GM12872 (cell line): Measurements from ENCODE around the gene BDH1.

ENCODE experiments used
- CTCF ChIP-seq: IDR thresholded peaks from 3 replicates; pipeline ENCODE4 v1.5.1; 2011; ENCODE audit warnings: low read depth, mild to moderate bottlenecking, low read length, moderate library complexity; ENCODE audit not compliant: insufficient read depth

Gene BDH1

DNA sequence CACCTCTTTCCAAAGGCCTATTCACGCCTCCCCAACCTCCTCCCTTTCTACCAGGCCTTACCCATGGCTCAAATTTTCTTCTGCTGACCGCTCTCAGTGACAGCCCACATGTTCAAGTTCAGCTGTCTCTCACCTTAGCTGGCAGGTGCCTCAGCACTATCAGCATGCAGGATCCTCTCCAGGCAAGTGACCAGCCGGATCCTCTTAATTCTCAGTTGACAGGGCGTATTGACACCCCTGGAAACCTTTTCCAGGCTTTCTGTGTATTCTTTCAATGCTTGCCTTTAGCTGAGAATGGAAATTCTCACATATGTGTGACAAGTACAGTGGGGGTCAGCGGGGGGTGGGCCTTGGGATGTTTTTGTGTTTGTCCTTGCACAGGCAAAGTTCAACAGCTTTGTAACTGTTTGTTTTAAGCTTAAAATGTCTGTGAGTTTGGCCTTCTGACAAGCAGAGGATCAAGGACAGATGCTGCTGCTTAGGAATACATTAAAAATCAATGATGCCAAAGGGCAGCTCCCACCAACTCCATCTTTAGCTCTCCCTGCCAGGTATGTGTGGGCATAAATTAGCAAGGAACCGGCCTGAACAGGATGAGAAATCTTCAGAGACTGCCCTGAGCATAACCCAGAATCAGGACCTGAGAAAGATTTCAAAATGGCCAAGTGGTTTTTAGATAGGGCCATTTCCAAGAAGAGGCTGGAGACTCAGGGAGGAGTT, 17.4 kb upstream of the BDH1 start:
- TF ChIP-seq CTCF, result no peak

DNA sequence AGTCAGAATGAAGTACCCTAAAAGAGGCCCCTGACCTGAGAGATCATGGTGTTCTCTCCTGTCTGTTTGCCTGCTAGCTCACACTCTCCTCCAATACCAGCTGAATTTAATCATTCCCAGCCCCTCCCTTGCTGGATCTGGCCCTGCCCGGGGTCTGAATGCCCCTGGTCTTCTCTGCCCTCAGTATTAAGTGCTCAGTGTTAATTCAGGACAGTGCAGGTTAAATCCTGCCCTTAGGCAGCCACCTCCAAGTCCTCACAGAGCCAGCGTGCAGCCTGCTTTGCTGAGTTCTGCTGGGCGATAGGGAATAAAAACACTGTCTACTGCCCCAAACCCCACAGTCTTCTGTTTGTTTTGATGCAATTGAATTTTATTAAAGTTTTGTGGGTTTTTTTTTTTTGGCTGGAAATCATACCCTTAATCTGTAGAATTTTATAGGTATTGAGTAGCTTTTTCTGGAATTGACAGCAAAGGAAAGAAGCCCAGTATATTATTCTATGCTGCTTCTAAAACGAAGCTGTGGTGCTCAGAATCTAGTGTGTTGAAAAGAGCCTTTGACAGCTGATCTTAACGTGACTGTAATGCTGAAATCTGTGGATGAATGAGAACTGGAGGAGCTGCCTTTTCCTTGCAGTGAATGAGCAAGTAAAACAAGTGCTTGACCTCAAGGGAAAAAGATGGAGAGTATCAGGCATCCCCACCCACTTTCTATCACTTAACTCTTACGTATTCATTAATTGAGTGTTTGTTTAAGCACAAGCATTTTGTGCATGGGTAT, 12.3 kb upstream of the BDH1 start:
- no peak for TF ChIP-seq CTCF

- no peak for TF ChIP-seq CTCF
Observed at GRCh38 chr3:197564097-197564843, 8.5 kb upstream of the BDH1 start.

DNA sequence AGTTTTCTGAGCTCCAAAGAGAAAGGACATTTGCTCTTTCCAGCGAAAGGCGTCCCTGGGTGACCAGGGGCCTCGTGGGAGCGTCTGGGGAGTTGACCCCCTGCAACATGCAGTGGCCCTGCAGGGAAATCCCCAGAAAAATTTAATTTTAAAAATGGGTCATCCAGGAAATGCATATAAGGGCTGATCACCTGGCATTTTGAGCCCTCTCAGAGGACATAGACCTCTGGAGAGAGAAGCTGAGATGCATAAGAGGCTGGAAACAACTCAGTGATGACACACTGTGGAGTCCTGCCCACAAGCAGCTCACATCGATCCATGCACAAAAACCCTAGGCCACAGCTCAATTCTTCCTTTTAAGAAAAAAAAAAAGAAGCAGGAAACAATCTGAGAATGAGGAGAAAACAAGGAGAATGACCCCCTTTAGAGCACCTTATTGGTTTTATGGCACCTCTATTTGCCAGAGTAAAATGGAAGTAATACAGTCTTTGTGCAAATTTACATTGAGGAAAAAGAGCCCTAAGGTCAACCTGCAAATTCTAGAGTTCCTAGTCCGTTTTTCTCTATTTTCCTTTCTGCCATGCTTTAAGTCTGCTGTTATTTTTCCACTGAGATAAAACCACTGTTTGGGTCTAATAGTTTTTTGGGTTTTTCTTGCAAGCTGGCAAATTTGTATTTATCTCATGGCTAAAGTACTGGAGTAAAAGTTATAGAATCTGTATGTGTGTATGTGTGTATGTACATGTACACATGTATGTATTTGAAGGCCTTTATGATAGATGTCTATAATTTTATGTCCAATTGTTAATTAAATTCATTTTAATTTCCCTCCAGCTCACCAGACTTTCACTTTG, 6.9 kb upstream of the BDH1 start:
- TF ChIP-seq CTCF, result no peak

GRCh38 chr3:197561926-197562325, 6.2 kb upstream of the BDH1 start:
- TF ChIP-seq CTCF, result no peak

DNA sequence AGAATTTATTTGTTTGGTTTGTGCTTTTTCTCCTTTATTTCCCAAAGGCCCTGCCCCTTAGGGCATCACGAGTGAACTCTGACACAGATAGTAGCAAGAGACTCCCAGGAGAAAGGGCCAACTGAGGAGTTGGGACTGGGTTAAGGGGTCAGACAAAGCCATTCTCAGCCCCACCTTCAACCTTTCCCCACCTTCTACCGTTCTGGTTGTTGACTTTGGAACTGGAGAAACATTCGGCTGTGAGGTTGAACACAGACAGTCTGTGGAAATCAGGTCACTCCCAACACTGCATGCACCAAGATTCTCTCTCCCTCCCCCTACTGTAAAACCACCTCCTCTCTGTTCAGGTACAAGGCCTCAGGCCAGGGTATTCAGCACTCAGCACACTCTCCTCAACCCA, 3.9 kb upstream of the BDH1 start:
- TF ChIP-seq CTCF, result no peak
